Measurements from ENCODE around the gene GABRP. TPM values are rescaled to one million over a fixed set of nuclear protein-coding genes. Genes with fewer than 3 reads are reported as not detected.

Gene GABRP
- polyA plus RNA-seq, 1 of the 3 experiments (the other 2 are of a cell fraction) = 0.03 TPM

GRCh38 chr5:170861917-170862766 is 78.6 kb downstream of the GABRP start, which contains the start of gene RANBP17 (continued):
- TF ChIP-seq FOSL2 (IDR thresholded peaks at IDR 0.05; ENCODE audit: borderline replicate concordance, low read depth) (no peak), MEF2A (IDR thresholded peaks at IDR 0.05; ENCODE audit: borderline replicate concordance, low read depth) (no peak), USF1 (IDR thresholded peaks at IDR 0.05; ENCODE audit: borderline replicate concordance, low read depth) (no peak), MAX (IDR thresholded peaks at IDR 0.05; ENCODE audit: low read depth) (peak; percentile 13; the same call in 1 of the 2 replicates), NRF1 (IDR thresholded peaks at IDR 0.05; ENCODE audit: low read depth, low read length) (no peak), CTCF (IDR thresholded peaks at IDR 0.05) (no peak; the same call in 1 of the 2 replicates), FOXM1 (IDR thresholded peaks at IDR 0.05; ENCODE audit: low read depth) (no peak), YY1 (IDR thresholded peaks at IDR 0.05; ENCODE audit: low read depth) (peak; percentile 78), MXI1 (IDR thresholded peaks at IDR 0.05; ENCODE audit: low read depth, low read length) (no peak)

- H3K9ac ChIP-seq = no peak overlapping the region
- WGBS (ENCODE audit: low lambda C conversion rate) = 93% methylated on average over 3 of the region's 3 CpGs
- ChIA-PET CTCF (interaction anchor here (1.8 kb wide), 1 partner anchor 72 kb away, joined by 5 read pairs; no protein-coding TSS in a partner anchor), POLR2A (no interaction called here)
- H3K4me3 ChIP-seq (ENCODE audit: low read depth in 2 of 2, low read length in 1 of 2) = no peak overlapping the region
- peaks cover 0 to 2% of the 10 kb centered on the region in 2 experiments for H3K36me3 ChIP-seq (replicated peaks in 1 of 2; ENCODE audit: control insufficient read depth in 1 of 2, insufficient read depth in 2 of 2, low read length in 1 of 2)
- H3K27ac ChIP-seq (ENCODE audit: low read depth in 2 of 2, low read length in 1 of 2) = no peak overlapping the region
- DNase-seq = no peak
- no peak for TF ChIP-seq USF2 (IDR thresholded peaks at IDR 0.05; ENCODE audit: borderline replicate concordance, low read depth, low read length)
- TF ChIP-seq EP300 (IDR thresholded peaks at IDR 0.05; ENCODE audit: borderline replicate concordance in 1 of 2, low read depth in 1 of 2, low read length in 1 of 2) = no peak
- no peak for TF ChIP-seq ZBTB33 (IDR thresholded peaks at IDR 0.05; ENCODE audit: borderline replicate concordance, low read depth)
- TF ChIP-seq MAX (IDR thresholded peaks at IDR 0.05; ENCODE audit: low read depth) = no peak
- no peak for TF ChIP-seq SIN3A (IDR thresholded peaks at IDR 0.05; ENCODE audit: borderline replicate concordance, low read depth, low read length)
- H3K79me2 ChIP-seq (ENCODE audit: insufficient read depth) = peaks cover 29% of the 10 kb centered on the region
- H4K20me1 ChIP-seq (ENCODE audit: insufficient read depth) = no peaks in the 10 kb centered on the region
- H3K9me3 ChIP-seq = peaks cover 12% of the 10 kb centered on the region
- peaks cover 0 to 3% of the 10 kb centered on the region in 2 experiments; a peak in 2 of 4 replicates for H3K4me1 ChIP-seq (ENCODE audit: control insufficient read depth in 1 of 2, insufficient read depth in 2 of 2, low read depth in 1 of 2, low read length in 1 of 2)
- 0 out of 2 replicates have a peak overlapping the region, but pooled peaks have one; percentile 73 for H3K4me2 ChIP-seq
- H3K9me2 ChIP-seq = no peaks in the 10 kb centered on the region
- H2AFZ ChIP-seq (ENCODE audit: low read depth) = no peak overlapping the region
- H3F3A ChIP-seq (replicated peaks; ENCODE audit: insufficient read depth) = peaks cover 7% of the 10 kb centered on the region
- no peaks in the 10 kb centered on the region for H3K27me3 ChIP-seq (ENCODE audit: insufficient read depth)
These were observed 80.1 kb downstream of the GABRP start for GRCh38 chr5:170863646-170864045.

Data from SK-N-SH (cell line).